H9 (cell line): ENCODE data around the gene CLCA4. TPM values are rescaled to one million over a fixed set of nuclear protein-coding genes. Genes with fewer than 3 reads are reported as not detected.

Experiments
- DNase-seq: peaks from one replicate; pipeline ENCODE4 v3.0.0-alpha.2; 2017
- H2AFZ ChIP-seq: one replicate; pipeline ENCODE4 v1.6.1; 2013; ENCODE audit warnings: mild to moderate bottlenecking, low read length, control low read depth, moderate library complexity
- H2AK5ac ChIP-seq: 2 replicates; pipeline ENCODE4 v1.6.1; 2013; ENCODE audit warnings: low read length, control low read depth, mixed read lengths; ENCODE audit not compliant: insufficient read length
- H2BK120ac ChIP-seq: one replicate; pipeline ENCODE4 v1.6.1; 2013; ENCODE audit warnings: low read depth, mild to moderate bottlenecking, low read length, control low read depth, inconsistent platforms; ENCODE audit not compliant: poor library complexity, severe bottlenecking
- H2BK12ac ChIP-seq: 2 replicates; pipeline ENCODE4 v1.6.1; 2013; ENCODE audit warnings: low read length, control low read depth, mixed read lengths, low read depth; ENCODE audit not compliant: insufficient read length
- H2BK15ac ChIP-seq: 2 replicates; pipeline ENCODE4 v1.6.1; 2013; ENCODE audit warnings: low read depth, low read length, control low read depth
- H2BK20ac ChIP-seq: one replicate; pipeline ENCODE4 v1.6.1; 2013; ENCODE audit warnings: low read depth, mild to moderate bottlenecking, low read length, control low read depth, inconsistent platforms; ENCODE audit not compliant: poor library complexity, severe bottlenecking
- H2BK5ac ChIP-seq: 2 replicates; pipeline ENCODE4 v1.6.1; 2013; ENCODE audit warnings: low read length, control low read depth, mixed read lengths; ENCODE audit not compliant: insufficient read length
- H3K14ac ChIP-seq: 2 replicates; pipeline ENCODE4 v1.6.1; 2013; ENCODE audit warnings: low read length, control low read depth; ENCODE audit not compliant: insufficient read depth
- H3K18ac ChIP-seq: 2 replicates; pipeline ENCODE4 v1.6.1; 2013; ENCODE audit warnings: low read depth, mild to moderate bottlenecking, mixed read lengths, low read length, control low read depth; ENCODE audit not compliant: insufficient read length
- H3K23ac ChIP-seq: 2 replicates; pipeline ENCODE4 v1.6.1; 2013; ENCODE audit warnings: low read length, control low read depth, mixed read lengths, low read depth; ENCODE audit not compliant: insufficient read length
- H3K23me2 ChIP-seq: 2 replicates; pipeline ENCODE4 v1.6.1; 2013; ENCODE audit warnings: low read depth, mild to moderate bottlenecking, mixed read lengths, low read length, control low read depth; ENCODE audit not compliant: insufficient read length, poor library complexity, severe bottlenecking
- H3K27ac ChIP-seq: 2 replicates; pipeline ENCODE4 v1.5.1; 2013; ENCODE audit warnings: low read length, control low read depth, mixed read lengths, low read depth; ENCODE audit not compliant: insufficient read length
- H3K27me3 ChIP-seq: 2 replicates; pipeline ENCODE4 v1.6.1; 2013; ENCODE audit warnings: low read length, control low read depth, inconsistent platforms; ENCODE audit not compliant: insufficient read depth
- H3K4ac ChIP-seq: 2 replicates; pipeline ENCODE4 v1.6.1; 2013; ENCODE audit warnings: low read depth, mild to moderate bottlenecking, control low read depth, inconsistent platforms, low read length, moderate library complexity
- H3K4me1 ChIP-seq: 2 replicates; pipeline ENCODE4 v1.6.1; 2013; ENCODE audit warnings: low read length, control low read depth, inconsistent platforms; ENCODE audit not compliant: insufficient read depth
- H3K4me2 ChIP-seq: 2 replicates; pipeline ENCODE4 v1.6.1; 2013; ENCODE audit warnings: low read length, control low read depth, mixed read lengths; ENCODE audit not compliant: insufficient read length, insufficient read depth
- H3K56ac ChIP-seq: 2 replicates; pipeline ENCODE4 v1.6.1; 2013; ENCODE audit warnings: low read depth, mild to moderate bottlenecking, mixed read lengths, low read length, control low read depth; ENCODE audit not compliant: insufficient read length
- H3K79me1 ChIP-seq: 2 replicates; pipeline ENCODE4 v1.6.1; 2013; ENCODE audit warnings: low read depth, mild to moderate bottlenecking, moderate library complexity, low read length, control low read depth, inconsistent platforms; ENCODE audit not compliant: insufficient read depth, poor library complexity, severe bottlenecking
- H3K79me2 ChIP-seq: 2 replicates; pipeline ENCODE4 v1.6.1; 2013; ENCODE audit warnings: low read length, control low read depth, inconsistent platforms; ENCODE audit not compliant: insufficient read depth
- H3K9ac ChIP-seq: 2 replicates; pipeline ENCODE4 v1.6.1; 2013; ENCODE audit warnings: low read length, control low read depth, mixed read lengths; ENCODE audit not compliant: insufficient read length; ENCODE audit errors: extremely low read depth
- H3K9me3 ChIP-seq: one replicate; pipeline ENCODE4 v1.6.1; 2013; ENCODE audit warnings: low read depth, low read length, inconsistent platforms; ENCODE audit not compliant: control insufficient read depth
- H3T11ph ChIP-seq: one replicate; pipeline ENCODE4 v1.6.1; 2013; ENCODE audit warnings: mild to moderate bottlenecking, low read length, control low read depth, inconsistent platforms
- H4K20me1 ChIP-seq: one replicate; pipeline ENCODE4 v1.6.1; 2013; ENCODE audit not compliant: control insufficient read depth, insufficient read length, insufficient read depth
- H4K5ac ChIP-seq: 2 replicates; pipeline ENCODE4 v1.6.1; 2013; ENCODE audit warnings: low read depth, mild to moderate bottlenecking, mixed read lengths, low read length, control low read depth; ENCODE audit not compliant: insufficient read length
- H4K8ac ChIP-seq: replicated peaks from 2 replicates; pipeline ENCODE4 v1.6.1; 2013; ENCODE audit warnings: low read length, control low read depth, mixed read lengths, low read depth; ENCODE audit not compliant: insufficient read length
- H4K91ac ChIP-seq: 2 replicates; pipeline ENCODE4 v1.6.1; 2013; ENCODE audit warnings: low read depth, mild to moderate bottlenecking, moderate library complexity, mixed read lengths, low read length, control low read depth; ENCODE audit not compliant: insufficient read length
- H3K27ac Mint-ChIP-seq, 3 experiments: 2 replicates in 2 of 3; 3 replicates in 1 of 3; pipeline ENCODE4 v1.8.0; 2020 to 2021; ENCODE audit warnings: mixed read lengths in 3 of 3, mild to moderate bottlenecking in 1 of 3, moderate library complexity in 1 of 3
- H3K27me3 Mint-ChIP-seq: 2 replicates; pipeline ENCODE4 v1.8.0; 2021; ENCODE audit warnings: low read depth, mild to moderate bottlenecking, moderate library complexity, mixed read lengths
- H3K36me3 Mint-ChIP-seq, 3 experiments: 2 replicates in 2 of 3; 3 replicates in 1 of 3; pipeline ENCODE4 v1.8.0; 2020 to 2021; ENCODE audit warnings: low read depth in 3 of 3, mixed read lengths in 3 of 3; ENCODE audit not compliant: insufficient read depth in 1 of 3
- H3K4me1 Mint-ChIP-seq, 2 experiments: 2 replicates each; pipeline ENCODE4 v1.8.0; 2020; ENCODE audit warnings: mixed read lengths in 2 of 2
- H3K4me3 Mint-ChIP-seq, 2 experiments: 2 replicates in 1 of 2; 3 replicates in 1 of 2; pipeline ENCODE4 v1.8.0; 2020 to 2021; ENCODE audit warnings: mild to moderate bottlenecking in 2 of 2, mixed read lengths in 2 of 2, moderate library complexity in 1 of 2
- H3K9me3 Mint-ChIP-seq, 2 experiments: 2 replicates in 1 of 2; 3 replicates in 1 of 2; pipeline ENCODE4 v1.8.0; 2020; ENCODE audit warnings: mild to moderate bottlenecking in 2 of 2, mixed read lengths in 2 of 2, moderate library complexity in 1 of 2
- CTCF ChIP-seq: fragments of 200-600 bp; sonication (generic); conservative IDR thresholded peaks from 3 replicates; pipeline ENCODE4 v1.8.0; 2021; ENCODE audit warnings: antibody characterized with exemption, mild to moderate bottlenecking
- WGBS: extraction: QIAGEN DNeasy Blood & Tissue Kit; methylation state at CpG from one replicate; pipeline ENCODE4 v1.1.7; 2013; ENCODE audit warnings: missing lambda C conversion rate, low lambda C conversion rate, mixed read lengths; ENCODE audit not compliant: insufficient read length; ENCODE audit errors: extremely low coverage; 5-methylcytosine and 5-hydroxymethylcytosine counted together
- total RNA-seq: library from RNA; stranded (reverse); gene quantifications from 2 replicates; pipeline ENCODE4 v1.2.1, GENCODE V29; 2021

CLCA4 gene
- total RNA-seq, 1 experiment from 2014 or later, result not detected

- Histone ChIP-seq H3K27me3 (no peaks in the 10 kb centered on the region), H2BK5ac (no peak overlapping the region), H4K91ac (no peak overlapping the region), H3K9ac (no peak overlapping the region), H2AK5ac (no peak overlapping the region), H3K4me1 (no peaks in the 10 kb centered on the region), H3K4me2 (no peak overlapping the region), H4K20me1 (no peaks in the 10 kb centered on the region), H2BK20ac (no peak overlapping the region), H3K79me2 (no peaks in the 10 kb centered on the region), H3K4ac (no peak overlapping the region), H2BK120ac (no peak overlapping the region), H2BK15ac (no peak overlapping the region), H3K56ac (no peak overlapping the region), H3K79me1 (no peaks in the 10 kb centered on the region), H3K14ac (no peak overlapping the region), H3K18ac (no peak overlapping the region), H3T11ph (no peak overlapping the region), H2BK12ac (no peak overlapping the region), H3K9me3 (no peaks in the 10 kb centered on the region), H3K23me2 (no peaks in the 10 kb centered on the region), H3K23ac (no peak overlapping the region), H3K27ac (no peak overlapping the region), H4K5ac (no peak overlapping the region), H2AFZ (no peak overlapping the region), H4K8ac (no peak overlapping the region)
- Mint-ChIP-seq H3K9me3 (peaks cover 14 to 17% of the 10 kb centered on the region in 2 experiments), H3K4me1 (no peaks in the 10 kb centered on the region), H3K27me3 (no peaks in the 10 kb centered on the region), H3K36me3 (peaks cover 7 to 18% (median 7%) of the 10 kb centered on the region in 3 experiments), H3K27ac (no peak overlapping the region), H3K4me3 (no peak overlapping the region)
- WGBS, result no CpG with 5 or more reads among the region's 4 CpGs
- no peak for DNase-seq
- TF ChIP-seq CTCF, result no peak
Measured at GRCh38 chr1:86527306-86527705, 19.6 kb upstream of the CLCA4 start.
